GM18526 (cell line): ENCODE data around the gene TBL1X.

ENCODE experiments used
- POLR2A ChIP-seq: IDR thresholded peaks from 3 replicates; pipeline ENCODE4 v1.6.1; 2011; ENCODE audit not compliant: insufficient read length; ENCODE audit errors: extremely low read depth

TBL1X gene

DNA sequence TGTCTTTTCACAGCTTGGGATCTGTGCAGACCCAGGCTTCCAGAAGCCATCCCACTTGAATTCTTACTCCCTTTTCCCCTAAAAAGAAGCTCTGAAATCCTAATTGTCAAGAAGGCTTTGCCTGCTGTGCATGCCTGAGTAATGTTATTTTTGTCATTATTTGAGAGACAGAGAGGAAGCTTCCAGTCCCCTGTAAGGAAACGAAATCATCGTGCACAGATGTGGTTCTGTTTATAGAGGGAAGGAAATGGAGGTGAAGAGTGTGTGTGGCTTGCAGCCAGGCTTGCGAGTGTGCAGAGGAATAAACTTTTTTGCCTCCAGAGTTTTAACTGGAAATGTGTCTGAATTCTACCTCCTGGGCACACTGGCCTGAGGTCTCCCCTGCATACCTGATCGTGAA lies 70.2 kb downstream of the TBL1X start:
- no peak for TF ChIP-seq POLR2A

- no peak for TF ChIP-seq POLR2A
Measured at GRCh38 chrX:9537781-9538180, 72.9 kb downstream of the TBL1X start.

GRCh38 chrX:9538544-9539045 lies 73.7 kb downstream of the TBL1X start:
- no peak for TF ChIP-seq POLR2A

- no peak for TF ChIP-seq POLR2A
Measured at GRCh38 chrX:9539605-9540387, 74.9 kb downstream of the TBL1X start.

GRCh38 chrX:9542106-9542760 lies 77.4 kb downstream of the TBL1X start:
- TF ChIP-seq POLR2A: no peak

- no peak for TF ChIP-seq POLR2A
Measured at GRCh38 chrX:9542761-9543111, 77.9 kb downstream of the TBL1X start.

- TF ChIP-seq POLR2A: no peak
Measured at GRCh38 chrX:9555354-9555753, 90.5 kb downstream of the TBL1X start.

DNA sequence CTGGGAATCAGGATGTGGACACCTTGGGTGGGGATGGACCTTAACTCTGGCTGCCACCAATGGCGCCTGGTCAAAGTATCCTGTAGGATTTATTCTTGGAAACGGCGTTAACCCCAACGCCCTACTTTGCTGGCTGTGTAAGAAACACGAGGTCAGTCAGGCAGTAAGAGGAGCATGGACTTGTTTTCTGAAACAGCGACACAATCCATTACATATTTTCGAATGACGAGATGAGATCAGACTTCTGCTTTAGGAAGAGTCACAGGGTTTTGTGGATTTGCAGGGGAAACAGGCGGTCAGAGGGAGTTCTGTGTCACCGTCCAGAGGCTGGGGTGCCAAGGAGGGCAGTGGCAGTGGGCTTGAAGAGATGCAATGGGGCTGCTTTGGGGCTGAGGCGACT lies 92.2 kb downstream of the TBL1X start:
- no peak for TF ChIP-seq POLR2A

DNA sequence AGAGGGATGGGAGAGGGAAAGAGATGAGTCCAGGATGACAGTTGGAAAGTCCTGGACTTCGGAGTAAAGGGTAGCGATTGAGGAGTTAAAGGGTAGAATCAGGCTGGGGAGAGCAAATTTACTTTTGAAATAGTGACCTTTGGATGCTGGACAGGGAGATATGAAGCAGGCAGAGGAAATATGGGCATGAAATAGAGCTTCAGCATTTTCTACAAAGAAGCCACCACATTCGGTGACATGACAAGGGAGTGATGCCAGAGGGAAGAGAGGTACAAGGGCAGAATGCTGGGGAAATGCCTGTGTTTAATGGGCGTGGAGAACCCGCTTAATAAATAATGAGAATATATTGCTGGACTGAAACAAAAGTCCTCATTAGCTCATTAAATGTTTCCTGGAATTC lies 92.7 kb downstream of the TBL1X start:
- no peak for TF ChIP-seq POLR2A

- TF ChIP-seq POLR2A: no peak
Measured at GRCh38 chrX:9558615-9559014, 93.8 kb downstream of the TBL1X start.

- TF ChIP-seq POLR2A: no peak
Measured at GRCh38 chrX:9560219-9560618, 95.4 kb downstream of the TBL1X start.

DNA sequence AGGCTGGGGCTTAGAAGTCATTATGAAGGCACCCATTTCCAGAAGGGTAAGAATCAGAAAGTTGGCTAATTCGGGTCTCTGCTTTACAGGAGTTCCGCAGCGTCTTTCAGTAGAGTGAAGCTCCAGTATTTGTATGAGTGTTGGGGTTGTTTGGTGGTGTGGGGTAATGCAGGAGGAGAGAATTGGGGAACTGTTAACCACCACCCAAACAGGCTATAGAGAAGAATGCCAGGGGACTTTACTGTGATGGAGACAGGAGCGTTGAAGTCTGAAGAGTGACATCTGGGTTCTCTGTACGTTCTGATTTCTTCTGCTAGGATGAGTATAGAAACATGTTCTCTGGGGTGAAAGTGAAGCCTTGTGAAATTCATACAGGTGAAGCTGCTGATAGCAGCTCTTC lies 96.3 kb downstream of the TBL1X start:
- TF ChIP-seq POLR2A: no peak

DNA sequence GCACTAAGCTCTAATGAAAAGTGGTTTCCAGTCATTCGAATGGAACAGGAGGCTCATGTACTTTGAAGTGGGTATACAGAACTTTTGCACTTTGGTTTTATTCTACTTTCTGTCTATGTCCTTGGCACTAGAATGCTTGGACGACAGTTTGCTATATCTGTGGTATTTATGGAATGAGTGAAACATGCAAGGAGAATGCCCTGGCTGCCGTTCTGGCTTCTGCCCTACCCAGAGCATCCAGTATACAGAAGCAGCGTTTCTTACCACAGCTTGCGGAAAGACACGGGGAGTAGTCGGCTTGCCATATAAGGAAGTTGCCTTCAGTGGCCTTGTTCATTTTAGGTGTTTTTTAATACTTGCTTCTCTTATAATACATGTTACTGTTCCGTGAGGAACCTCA lies 98.0 kb downstream of the TBL1X start:
- no peak for TF ChIP-seq POLR2A

DNA sequence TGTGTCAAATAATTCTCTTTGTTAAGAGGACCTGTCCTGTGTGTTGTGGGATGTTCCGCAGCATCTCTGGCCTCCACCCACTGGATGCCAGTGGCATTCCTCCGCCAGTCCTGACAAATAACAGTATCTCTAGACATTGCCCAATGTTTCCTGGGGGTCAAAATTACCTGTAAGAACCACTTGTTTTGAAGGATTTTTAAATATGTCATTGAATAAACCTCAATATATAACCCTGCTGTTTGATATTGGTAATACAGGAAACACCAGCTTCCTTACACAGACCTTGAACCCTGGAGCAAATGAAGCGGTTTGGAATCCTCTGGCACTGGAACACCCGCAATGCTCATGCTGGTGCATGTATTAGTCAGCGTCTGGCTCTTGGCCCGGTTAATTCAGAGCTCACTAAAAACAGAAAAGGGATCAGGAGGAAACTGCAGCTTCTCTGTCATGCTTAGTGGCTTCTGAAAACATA lies 101.3 kb downstream of the TBL1X start:
- TF ChIP-seq POLR2A: no peak

GRCh38 chrX:9569876-9570301 lies 105.0 kb downstream of the TBL1X start:
- no peak for TF ChIP-seq POLR2A
